CD14-positive monocyte (primary cell): ENCODE results near the gene TBC1D22A. TPM values are rescaled to one million over a fixed set of nuclear protein-coding genes. Genes with fewer than 3 reads are reported as not detected.

Experiments
- DNase-seq, 3 donors: peaks; one replicate each; pipeline ENCODE4 v3.0.0-alpha.2; 2011 to 2022
- H2AFZ ChIP-seq: 2 replicates; pipeline ENCODE4 v1.6.0; 2012; ENCODE audit warnings: mild to moderate bottlenecking, low read depth, low read length, inconsistent platforms; ENCODE audit not compliant: insufficient read depth, poor library complexity, severe bottlenecking
- H3K27ac ChIP-seq, 2 donors: 1 replicate in 1 of 2; 2 replicates in 1 of 2; pipeline ENCODE4 v1.5.1; 2012 to 2013; ENCODE audit warnings: low read length in 2 of 2, control low read depth in 1 of 2, inconsistent platforms in 1 of 2, low read depth in 1 of 2, mild to moderate bottlenecking in 1 of 2
- H3K27me3 ChIP-seq, 2 donors: one replicate each; pipeline versions ENCODE4 v1.6.0 to v1.6.1; 2011 to 2013; ENCODE audit warnings: low read length in 2 of 2; ENCODE audit not compliant: control insufficient read depth in 2 of 2, insufficient read depth in 2 of 2
- H3K36me3 ChIP-seq, 2 donors: replicated peaks in 1 of 2; 1 replicate in 1 of 2; 2 replicates in 1 of 2; pipeline versions ENCODE4 v1.5.1 to v1.6.1; 2012 to 2013; ENCODE audit warnings: low read length in 2 of 2, control low read depth in 1 of 2, inconsistent platforms in 1 of 2, mild to moderate bottlenecking in 1 of 2; ENCODE audit not compliant: insufficient read depth in 2 of 2, control insufficient read depth in 1 of 2
- H3K4me1 ChIP-seq, 2 donors: 1 replicate in 1 of 2; 2 replicates in 1 of 2; pipeline versions ENCODE4 v1.5.1 to v1.6.1; 2012 to 2013; ENCODE audit warnings: low read length in 2 of 2, control low read depth in 1 of 2, inconsistent platforms in 1 of 2, mild to moderate bottlenecking in 1 of 2, moderate library complexity in 1 of 2; ENCODE audit not compliant: insufficient read depth in 2 of 2, control insufficient read depth in 1 of 2
- H3K4me2 ChIP-seq: replicated peaks from 2 replicates; pipeline ENCODE3; 2012; ENCODE audit warnings: low read length, moderate library complexity, mild to moderate bottlenecking; ENCODE audit not compliant: poor library complexity, severe bottlenecking; ENCODE audit errors: extremely low read depth
- H3K4me3 ChIP-seq, 3 experiments: fragments of 200-600 bp in 1 of 3; sonication (generic) in 1 of 3; replicated peaks in 1 of 3; 1 replicate in 2 of 3; 2 replicates in 1 of 3; pipeline ENCODE4 v1.5.1; 2011 to 2013; ENCODE audit warnings: low read length in 3 of 3, mild to moderate bottlenecking in 3 of 3, control low read depth in 2 of 3, low read depth in 2 of 3, inconsistent platforms in 1 of 3, moderate library complexity in 1 of 3
- H3K79me2 ChIP-seq: 2 replicates; pipeline ENCODE4 v1.6.0; 2012; ENCODE audit warnings: mild to moderate bottlenecking, control low read depth, inconsistent platforms, low read length, moderate library complexity; ENCODE audit not compliant: insufficient read depth
- H3K9ac ChIP-seq: 2 replicates; pipeline ENCODE4 v1.6.0; 2017; ENCODE audit warnings: low read length, mild to moderate bottlenecking; ENCODE audit not compliant: insufficient read depth, poor library complexity, severe bottlenecking
- H3K9me3 ChIP-seq, 2 donors: replicated peaks in 1 of 2; 1 replicate in 1 of 2; 2 replicates in 1 of 2; pipeline versions ENCODE4 v1.5.1 to v1.6.1; 2012 to 2013; ENCODE audit warnings: low read length in 2 of 2, control low read depth in 1 of 2; ENCODE audit not compliant: control insufficient read depth in 1 of 2, insufficient read depth in 1 of 2
- H4K20me1 ChIP-seq: 2 replicates; pipeline ENCODE4 v1.6.0; 2012; ENCODE audit warnings: mild to moderate bottlenecking, low read length, control low read depth, moderate library complexity; ENCODE audit not compliant: insufficient read depth
- H3K27ac Mint-ChIP-seq, 7 donors: one replicate each; pipeline ENCODE4 v1.8.0; 2020; ENCODE audit warnings: mild to moderate bottlenecking in 7 of 7, mixed read lengths in 7 of 7, moderate library complexity in 6 of 7, inconsistent platforms in 2 of 7
- H3K27me3 Mint-ChIP-seq, 3 donors: one replicate each; pipeline ENCODE4 v1.8.0; 2021 to 2022; ENCODE audit warnings: low read depth in 3 of 3, mild to moderate bottlenecking in 3 of 3, mixed read lengths in 3 of 3, moderate library complexity in 3 of 3, inconsistent platforms in 1 of 3
- H3K36me3 Mint-ChIP-seq, 2 donors: one replicate each; pipeline ENCODE4 v1.8.0; 2020; ENCODE audit warnings: mixed read lengths in 2 of 2, inconsistent platforms in 1 of 2, mild to moderate bottlenecking in 1 of 2
- H3K4me1 Mint-ChIP-seq: one replicate; pipeline ENCODE4 v1.8.0; 2020; ENCODE audit warnings: mild to moderate bottlenecking, mixed read lengths
- H3K4me3 Mint-ChIP-seq, 2 donors: one replicate each; pipeline ENCODE4 v1.8.0; 2020; ENCODE audit warnings: mild to moderate bottlenecking in 2 of 2, mixed read lengths in 2 of 2, moderate library complexity in 1 of 2
- H3K9me3 Mint-ChIP-seq, 7 donors: one replicate each; pipeline ENCODE4 v1.8.0; 2020 to 2022; ENCODE audit warnings: mixed read lengths in 7 of 7, mild to moderate bottlenecking in 6 of 7, moderate library complexity in 6 of 7, inconsistent platforms in 2 of 7
- WGBS: methylation state at CpG from one replicate; pipeline ENCODE4 v1.1.5; 2013; ENCODE audit warnings: missing lambda C conversion rate; ENCODE audit not compliant: insufficient coverage; 5-methylcytosine and 5-hydroxymethylcytosine counted together
- intact Hi-C, 2 donors: fragments of 100-400 bp; cut with micrococcal nuclease; formaldehyde crosslinking; loops; one replicate each; pipeline versions ENCODE4 v1.15.0 to v1.15.1; 2023
- polyA plus RNA-seq, 3 donors: library from polyadenylated mRNA; depleted of rRNA in 1 of 3; unstranded in 2 of 3; stranded (reverse) in 1 of 3; fragments of 300-500 nt in 2 of 3; fragments of >200 nt in 1 of 3; fragmentation: Illumina TruSeq in 2 of 3; gene quantifications; 1 replicate in 2 of 3; 2 replicates in 1 of 3; pipeline ENCODE4 v1.2.3, GENCODE V29; 2012 to 2021
- TF ChIP-seq, protein P1 (sequence below): fragments of 200-600 bp; IDR thresholded peaks from one replicate; pipeline ENCODE4 v1.8.0; 2022; ENCODE audit warnings: antibody characterized with exemption, mild to moderate bottlenecking

TBC1D22A gene
- polyA plus RNA-seq, 3 donors = 25.9 to 36.2 (median 29.5) TPM

DNA sequence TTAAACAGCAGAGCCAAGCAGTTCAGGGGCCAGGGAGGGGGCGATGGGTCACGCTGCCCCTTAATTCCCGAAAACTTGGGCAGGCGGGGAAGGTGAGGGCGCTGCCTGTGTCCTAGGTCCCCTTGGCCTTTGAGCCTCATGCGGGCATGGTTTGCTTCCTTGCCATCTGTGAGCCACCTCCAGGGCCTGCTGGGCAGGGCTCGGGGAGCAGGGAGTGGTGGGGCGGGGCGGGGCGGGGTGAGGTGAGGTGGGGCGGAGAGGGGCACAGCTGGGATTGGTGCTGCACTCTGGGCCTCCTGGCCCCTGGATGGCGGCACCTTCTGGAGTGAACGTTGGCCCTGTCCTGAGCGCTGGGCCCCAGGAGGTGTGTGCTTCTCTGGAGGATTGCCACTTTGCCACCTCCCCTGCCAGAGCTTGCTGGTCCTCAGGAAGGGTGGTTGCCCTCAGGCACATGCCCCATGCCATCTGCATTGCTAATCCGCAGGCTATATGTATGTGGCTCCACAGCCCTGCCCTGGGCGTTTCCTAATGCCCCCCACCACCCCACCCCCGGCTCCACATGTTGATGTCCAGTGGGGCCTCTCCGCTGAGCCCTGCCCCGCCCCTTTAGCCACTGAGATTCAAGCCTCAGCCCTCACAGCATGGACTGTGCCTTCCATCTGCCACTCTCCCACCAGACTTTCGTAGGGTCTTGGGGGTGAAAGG is 352.5 kb downstream of the TBC1D22A start:
- Mint-ChIP-seq H3K27ac (no peak overlapping the region), H3K27me3 (no peaks in the 10 kb centered on the region), H3K9me3 (peaks cover 0 to 2% (median 0%) of the 10 kb centered on the region in 7 donors), H3K36me3 (peaks cover 32 to 45% of the 10 kb centered on the region in 2 donors), H3K4me1 (no peaks in the 10 kb centered on the region), H3K4me3 (no peak overlapping the region)
- no peak overlapping the region for H3K4me2 ChIP-seq
- H3K9me3 ChIP-seq = no peaks in the 10 kb centered on the region
- H3K4me3 ChIP-seq = no peak overlapping the region
- DNase-seq = no peak
- intact Hi-C loops = no loop called here
- no peak overlapping the region for H2AFZ ChIP-seq
- no peaks in the 10 kb centered on the region for H3K79me2 ChIP-seq
- H3K36me3 ChIP-seq = peaks cover 18 to 32% of the 10 kb centered on the region in 2 donors
- H3K27me3 ChIP-seq = no peaks in the 10 kb centered on the region
- 94% methylated on average over 13 of the region's 20 CpGs for WGBS
- no peak overlapping the region for H3K27ac ChIP-seq
- no peak overlapping the region for H3K9ac ChIP-seq
- no peaks in the 10 kb centered on the region for H3K4me1 ChIP-seq
- no peaks in the 10 kb centered on the region for H4K20me1 ChIP-seq
- TF ChIP-seq, protein P1, sequence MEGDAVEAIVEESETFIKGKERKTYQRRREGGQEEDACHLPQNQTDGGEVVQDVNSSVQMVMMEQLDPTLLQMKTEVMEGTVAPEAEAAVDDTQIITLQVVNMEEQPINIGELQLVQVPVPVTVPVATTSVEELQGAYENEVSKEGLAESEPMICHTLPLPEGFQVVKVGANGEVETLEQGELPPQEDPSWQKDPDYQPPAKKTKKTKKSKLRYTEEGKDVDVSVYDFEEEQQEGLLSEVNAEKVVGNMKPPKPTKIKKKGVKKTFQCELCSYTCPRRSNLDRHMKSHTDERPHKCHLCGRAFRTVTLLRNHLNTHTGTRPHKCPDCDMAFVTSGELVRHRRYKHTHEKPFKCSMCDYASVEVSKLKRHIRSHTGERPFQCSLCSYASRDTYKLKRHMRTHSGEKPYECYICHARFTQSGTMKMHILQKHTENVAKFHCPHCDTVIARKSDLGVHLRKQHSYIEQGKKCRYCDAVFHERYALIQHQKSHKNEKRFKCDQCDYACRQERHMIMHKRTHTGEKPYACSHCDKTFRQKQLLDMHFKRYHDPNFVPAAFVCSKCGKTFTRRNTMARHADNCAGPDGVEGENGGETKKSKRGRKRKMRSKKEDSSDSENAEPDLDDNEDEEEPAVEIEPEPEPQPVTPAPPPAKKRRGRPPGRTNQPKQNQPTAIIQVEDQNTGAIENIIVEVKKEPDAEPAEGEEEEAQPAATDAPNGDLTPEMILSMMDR = no peak

DNA sequence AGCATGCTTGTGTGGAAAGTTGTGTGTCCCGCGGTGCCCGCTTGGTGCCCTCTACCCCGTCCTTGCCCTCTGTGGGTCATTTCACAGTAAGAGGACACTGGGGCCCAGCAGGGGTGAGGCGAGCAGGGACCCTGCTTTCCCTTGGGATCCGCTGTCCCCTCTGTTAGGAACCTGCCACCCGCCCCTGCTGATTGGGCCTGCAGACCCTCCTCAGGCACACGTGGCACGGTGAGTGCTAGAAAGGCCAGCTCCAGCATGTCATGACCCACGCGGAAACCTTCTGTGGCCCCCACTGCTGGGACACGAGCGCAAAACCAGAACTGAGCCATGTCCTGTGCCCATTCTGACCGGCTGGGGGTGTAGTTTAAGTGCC is 353.1 kb downstream of the TBC1D22A start:
- no peak overlapping the region for H3K27ac ChIP-seq
- Mint-ChIP-seq H3K4me1 (no peaks in the 10 kb centered on the region), H3K9me3 (peaks cover 0 to 2% (median 0%) of the 10 kb centered on the region in 7 donors), H3K27me3 (no peaks in the 10 kb centered on the region), H3K27ac (peak overlapping the region in 1 of 7 donors; percentile 85), H3K36me3 (peaks cover 30 to 45% of the 10 kb centered on the region in 2 donors), H3K4me3 (no peak overlapping the region)
- no peaks in the 10 kb centered on the region for H4K20me1 ChIP-seq
- no peaks in the 10 kb centered on the region for H3K79me2 ChIP-seq
- DNase-seq = no peak
- H3K27me3 ChIP-seq = no peaks in the 10 kb centered on the region
- H3K9me3 ChIP-seq = no peaks in the 10 kb centered on the region
- H2AFZ ChIP-seq = no peak overlapping the region
- TF ChIP-seq, protein P1 = no peak
- intact Hi-C loops = no loop called here
- peaks cover 18 to 31% of the 10 kb centered on the region in 2 donors for H3K36me3 ChIP-seq
- no peaks in the 10 kb centered on the region for H3K4me1 ChIP-seq
- no peak overlapping the region for H3K9ac ChIP-seq
- H3K4me3 ChIP-seq = no peak overlapping the region
- no peak overlapping the region for H3K4me2 ChIP-seq
- WGBS = 94% methylated on average over 13 of the region's 14 CpGs
